GM19238 (cell line): ENCODE data around the gene CACNA2D2.

ENCODE experiments used
- DNase-seq: peaks from one replicate; pipeline ENCODE4 v3.0.0; 2011; ENCODE audit warnings: low spot score; ENCODE audit not compliant: insufficient read length

The CACNA2D2 gene

GRCh38 chr3:50316657-50317242, 186.7 kb downstream of the CACNA2D2 start:
- DNase-seq, result no peak

GRCh38 chr3:50314816-50315215, 188.6 kb downstream of the CACNA2D2 start:
- DNase-seq, result no peak

GRCh38 chr3:50314342-50314741, 189.1 kb downstream of the CACNA2D2 start:
- no peak for DNase-seq
